HepG2 (cell line): ENCODE data around the gene PSMB3.

ENCODE experiments used
- GABPA ChIP-seq, 2 experiments: IDR thresholded peaks; 2 replicates each; pipeline ENCODE4 v1.6.1; 2011 to 2016; ENCODE audit warnings: low read depth in 2 of 2, low read length in 1 of 2, missing biosample characterization in 1 of 2, missing genetic modification characterization in 1 of 2
- ZBTB2 ChIP-seq: sonication (generic); formaldehyde crosslinking; IDR thresholded peaks from 2 replicates; pipeline ENCODE4 v1.8.0; 2022; ENCODE audit warnings: low read depth, missing genetic modification reagents
- ZBTB21 ChIP-seq: sonication (generic); formaldehyde crosslinking; IDR thresholded peaks from 2 replicates; pipeline ENCODE4 v1.4.0; 2020; ENCODE audit warnings: missing genetic modification reagents
- ZNF12 ChIP-seq: sonication (generic); formaldehyde crosslinking; IDR thresholded peaks from 2 replicates; pipeline ENCODE4 v1.5.0; 2020; ENCODE audit warnings: missing genetic modification reagents

GRCh38 chr17:38783227-38783626 lies 30.7 kb downstream of the PSMB3 start:
- TF ChIP-seq ZNF12 (CRISPR knock-in tag) (no peak), ZBTB2 (CRISPR knock-in tag) (no peak), ZBTB21 (no peak), GABPA (IDR thresholded peaks at IDR 0.05; ENCODE audit: low read depth, low read length) (no peak), GABPA (CRISPR knock-in tag; IDR thresholded peaks at IDR 0.05; ENCODE audit: low read depth) (no peak)
